Loucy (cell line): ENCODE measurements around the gene A2M.

ENCODE experiments used
- H2AFZ ChIP-seq: fragments of 200-600 bp; sonication (generic); 2 replicates; pipeline ENCODE4 v1.6.0; 2016; ENCODE audit warnings: antibody characterized with exemption, mild to moderate bottlenecking, low read length, moderate library complexity
- H3F3A ChIP-seq: fragments of 200-600 bp; 2 replicates; pipeline ENCODE4 v1.6.0; 2016; ENCODE audit warnings: antibody characterized with exemption, low read depth, mild to moderate bottlenecking
- H3K27me3 ChIP-seq: fragments of 200-600 bp; sonication (generic); 2 replicates; pipeline ENCODE4 v1.6.1; 2014; ENCODE audit warnings: low read length, mild to moderate bottlenecking; ENCODE audit not compliant: insufficient read depth, poor library complexity, severe bottlenecking
- H3K36me3 ChIP-seq: fragments of 200-600 bp; sonication (generic); 2 replicates; pipeline ENCODE4 v1.6.1; 2016; ENCODE audit warnings: low read length; ENCODE audit not compliant: insufficient read depth
- H3K4me1 ChIP-seq: fragments of 200-600 bp; sonication (generic); 2 replicates; pipeline ENCODE4 v1.5.1; 2014; ENCODE audit warnings: low read length, mild to moderate bottlenecking; ENCODE audit not compliant: insufficient read depth, poor library complexity, severe bottlenecking
- H3K4me2 ChIP-seq: fragments of 200-600 bp; sonication (generic); 2 replicates; pipeline ENCODE4 v1.6.0; 2014; ENCODE audit warnings: antibody characterized with exemption, low read length, low read depth, mild to moderate bottlenecking; ENCODE audit not compliant: poor library complexity, severe bottlenecking
- H3K4me3 ChIP-seq: fragments of 200-600 bp; sonication (generic); 2 replicates; pipeline ENCODE4 v1.5.1; 2014; ENCODE audit warnings: low read length, mild to moderate bottlenecking, mixed read lengths; ENCODE audit not compliant: poor library complexity, severe bottlenecking
- H3K79me2 ChIP-seq: fragments of 200-600 bp; sonication (generic); 2 replicates; pipeline ENCODE4 v1.6.1; 2014; ENCODE audit warnings: low read length; ENCODE audit not compliant: insufficient read depth
- H3K9ac ChIP-seq: fragments of 200-600 bp; sonication (generic); 2 replicates; pipeline ENCODE4 v1.6.0; 2014; ENCODE audit warnings: mild to moderate bottlenecking, low read depth, low read length, moderate library complexity; ENCODE audit not compliant: poor library complexity, severe bottlenecking
- H3K9me2 ChIP-seq: fragments of 200-600 bp; sonication (generic); replicated peaks from 2 replicates; pipeline ENCODE4 v1.6.1; 2016; ENCODE audit warnings: low read depth, low read length, mixed read lengths
- H3K9me3 ChIP-seq: fragments of 200-600 bp; sonication (generic); 2 replicates; pipeline ENCODE4 v1.6.1; 2014; ENCODE audit warnings: mild to moderate bottlenecking, antibody characterized with exemption, low read length, low read depth; ENCODE audit not compliant: insufficient read depth
- H4K20me1 ChIP-seq: fragments of 200-600 bp; sonication (generic); 2 replicates; pipeline ENCODE4 v1.6.0; 2014; ENCODE audit warnings: antibody characterized with exemption, low read length, mild to moderate bottlenecking; ENCODE audit not compliant: insufficient read depth, poor library complexity, severe bottlenecking
- CTCF ChIP-seq: fragments of 200-600 bp; sonication (generic); conservative IDR thresholded peaks from 2 replicates; pipeline ENCODE4 v1.5.1; 2014; ENCODE audit warnings: mild to moderate bottlenecking, antibody characterized with exemption, low read length
- EZH2phosphoT487 ChIP-seq: fragments of 200-600 bp; IDR thresholded peaks from 2 replicates; pipeline ENCODE4 v1.6.1; 2018; ENCODE audit warnings: antibody characterized with exemption, mild to moderate bottlenecking, moderate library complexity, borderline replicate concordance

The A2M gene

DNA sequence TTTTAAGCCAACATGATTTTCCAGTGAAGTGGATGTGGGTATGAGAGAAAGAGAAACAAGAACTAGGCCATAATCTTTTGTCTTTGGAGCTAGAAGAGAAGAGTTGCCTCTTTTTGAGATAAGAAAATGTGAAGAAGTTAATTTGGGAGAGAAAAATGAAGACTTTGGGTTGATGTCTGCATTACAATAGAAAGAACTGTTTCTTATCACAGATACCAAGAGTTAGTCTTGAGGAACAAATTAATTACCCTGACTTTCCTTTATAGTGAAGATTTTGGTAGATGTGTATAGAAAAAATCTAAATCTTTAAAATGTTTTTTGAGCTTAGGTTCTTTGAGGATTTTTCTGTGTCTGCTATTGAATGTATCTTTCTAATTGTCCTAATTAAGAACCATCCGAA is 4.2 kb downstream of the A2M start:
- Histone ChIP-seq H3K36me3 (no peaks in the 10 kb centered on the region), H3F3A (no peaks in the 10 kb centered on the region), H4K20me1 (no peaks in the 10 kb centered on the region), H3K79me2 (no peaks in the 10 kb centered on the region), H3K9ac (no peak overlapping the region), H3K4me2 (no peak overlapping the region), H3K4me3 (no peak overlapping the region), H3K9me2 (no peaks in the 10 kb centered on the region), H3K9me3 (no peaks in the 10 kb centered on the region), H2AFZ (no peak overlapping the region), H3K27me3 (no peaks in the 10 kb centered on the region), H3K4me1 (peaks cover 4% of the 10 kb centered on the region)
- TF ChIP-seq CTCF (no peak), EZH2phosphoT487 (no peak)

DNA sequence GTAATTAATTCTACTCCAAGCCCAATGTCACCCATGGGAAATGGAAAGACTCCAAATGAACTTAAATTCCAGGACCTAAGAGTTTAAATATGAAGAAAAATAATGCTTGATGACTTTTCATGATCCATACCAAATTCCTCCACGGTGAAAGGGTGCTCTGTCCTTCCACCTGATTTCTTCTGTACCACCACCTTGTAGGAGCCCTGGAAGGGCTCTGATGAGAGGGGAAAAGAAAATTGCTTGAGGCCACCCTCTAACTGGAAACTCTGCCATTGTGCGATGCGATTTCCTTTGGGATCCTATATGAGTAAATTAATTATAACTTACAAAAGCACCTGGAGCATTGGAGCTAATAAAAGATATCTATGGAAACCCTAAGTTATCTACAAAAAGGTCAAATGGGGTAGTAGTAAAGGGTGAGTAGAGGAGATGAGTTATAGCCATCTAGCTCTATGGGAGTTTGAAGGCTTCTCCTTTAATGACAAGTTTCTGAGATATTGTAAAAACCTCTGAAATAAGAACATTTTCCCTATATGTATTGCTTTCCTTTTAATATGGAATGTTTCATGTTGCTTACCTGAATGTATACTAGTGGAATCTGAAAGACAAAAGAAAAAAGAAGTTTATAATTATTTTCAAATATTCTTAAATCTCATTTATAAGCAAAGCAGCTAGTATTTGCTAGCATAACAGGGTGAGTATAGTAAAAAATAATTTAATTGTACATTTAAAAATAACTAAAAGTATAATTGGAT is 5.8 kb downstream of the A2M start:
- Histone ChIP-seq H3K9me2 (no peaks in the 10 kb centered on the region), H3K4me3 (no peak overlapping the region), H3K27me3 (no peaks in the 10 kb centered on the region), H4K20me1 (no peaks in the 10 kb centered on the region), H3K79me2 (no peaks in the 10 kb centered on the region), H3K36me3 (no peaks in the 10 kb centered on the region), H3K9me3 (no peaks in the 10 kb centered on the region), H3F3A (no peaks in the 10 kb centered on the region), H3K9ac (no peak overlapping the region), H3K4me2 (no peak overlapping the region), H3K4me1 (no peaks in the 10 kb centered on the region), H2AFZ (no peak overlapping the region)
- TF ChIP-seq EZH2phosphoT487 (no peak), CTCF (no peak)

- H2AFZ ChIP-seq: no peak overlapping the region
- no peak overlapping the region for H3K4me3 ChIP-seq
- no peaks in the 10 kb centered on the region for H3F3A ChIP-seq
- H3K9me3 ChIP-seq: no peaks in the 10 kb centered on the region
- H3K9me2 ChIP-seq: no peaks in the 10 kb centered on the region
- H3K9ac ChIP-seq: no peak overlapping the region
- no peaks in the 10 kb centered on the region for H3K36me3 ChIP-seq
- no peaks in the 10 kb centered on the region for H3K79me2 ChIP-seq
- no peaks in the 10 kb centered on the region for H4K20me1 ChIP-seq
- TF ChIP-seq EZH2phosphoT487: no peak
- no peak for TF ChIP-seq CTCF
- H3K27me3 ChIP-seq: no peaks in the 10 kb centered on the region
- no peaks in the 10 kb centered on the region for H3K4me1 ChIP-seq
- no peak overlapping the region for H3K4me2 ChIP-seq
Measured at GRCh38 chr12:9109213-9109522, 6.6 kb downstream of the A2M start.
